Right lobe of liver (tissue), 4 donors: ENCODE results near the gene YIPF5.

Source experiments
- POLR2A ChIP-seq: fragments of 450-650 bp; IDR thresholded peaks from one replicate; pipeline ENCODE4 v1.6.1; 2017; ENCODE audit warnings: antibody characterized with exemption, mild to moderate bottlenecking
- TF ChIP-seq, protein P1 (sequence below), 4 donors: fragments of 200-600 bp in 3 of 4; fragments of 450-650 bp in 1 of 4; IDR thresholded peaks; one replicate each; pipeline versions ENCODE4 v1.5.1 to v1.8.0; 2016 to 2022; ENCODE audit warnings: antibody characterized with exemption in 4 of 4, mild to moderate bottlenecking in 2 of 4
- donor health status: DM: no; HTN: no; CAD: no.
- donor health status: DM: no; HTN: no; CAD: no.
- donor health status: DM: no; HTN: yes; CAD: no.

GRCh38 chr5:144121577-144121976 lies 48.9 kb downstream of the YIPF5 start:
- TF ChIP-seq, protein P1, sequence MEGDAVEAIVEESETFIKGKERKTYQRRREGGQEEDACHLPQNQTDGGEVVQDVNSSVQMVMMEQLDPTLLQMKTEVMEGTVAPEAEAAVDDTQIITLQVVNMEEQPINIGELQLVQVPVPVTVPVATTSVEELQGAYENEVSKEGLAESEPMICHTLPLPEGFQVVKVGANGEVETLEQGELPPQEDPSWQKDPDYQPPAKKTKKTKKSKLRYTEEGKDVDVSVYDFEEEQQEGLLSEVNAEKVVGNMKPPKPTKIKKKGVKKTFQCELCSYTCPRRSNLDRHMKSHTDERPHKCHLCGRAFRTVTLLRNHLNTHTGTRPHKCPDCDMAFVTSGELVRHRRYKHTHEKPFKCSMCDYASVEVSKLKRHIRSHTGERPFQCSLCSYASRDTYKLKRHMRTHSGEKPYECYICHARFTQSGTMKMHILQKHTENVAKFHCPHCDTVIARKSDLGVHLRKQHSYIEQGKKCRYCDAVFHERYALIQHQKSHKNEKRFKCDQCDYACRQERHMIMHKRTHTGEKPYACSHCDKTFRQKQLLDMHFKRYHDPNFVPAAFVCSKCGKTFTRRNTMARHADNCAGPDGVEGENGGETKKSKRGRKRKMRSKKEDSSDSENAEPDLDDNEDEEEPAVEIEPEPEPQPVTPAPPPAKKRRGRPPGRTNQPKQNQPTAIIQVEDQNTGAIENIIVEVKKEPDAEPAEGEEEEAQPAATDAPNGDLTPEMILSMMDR (IDR thresholded peaks at IDR 0.05), result no peak
- no peak for TF ChIP-seq POLR2A
